ENCODE results near the gene VGF. TPM values are rescaled to one million over a fixed set of nuclear protein-coding genes. Genes with fewer than 3 reads are reported as not detected.
A peak's percentile ranks its signal among the peaks of the same experiment; 100 is the strongest.

Gene VGF
- total RNA-seq, 1 donor from 2014 or later, result 8.4 TPM

- TF ChIP-seq, protein P1, sequence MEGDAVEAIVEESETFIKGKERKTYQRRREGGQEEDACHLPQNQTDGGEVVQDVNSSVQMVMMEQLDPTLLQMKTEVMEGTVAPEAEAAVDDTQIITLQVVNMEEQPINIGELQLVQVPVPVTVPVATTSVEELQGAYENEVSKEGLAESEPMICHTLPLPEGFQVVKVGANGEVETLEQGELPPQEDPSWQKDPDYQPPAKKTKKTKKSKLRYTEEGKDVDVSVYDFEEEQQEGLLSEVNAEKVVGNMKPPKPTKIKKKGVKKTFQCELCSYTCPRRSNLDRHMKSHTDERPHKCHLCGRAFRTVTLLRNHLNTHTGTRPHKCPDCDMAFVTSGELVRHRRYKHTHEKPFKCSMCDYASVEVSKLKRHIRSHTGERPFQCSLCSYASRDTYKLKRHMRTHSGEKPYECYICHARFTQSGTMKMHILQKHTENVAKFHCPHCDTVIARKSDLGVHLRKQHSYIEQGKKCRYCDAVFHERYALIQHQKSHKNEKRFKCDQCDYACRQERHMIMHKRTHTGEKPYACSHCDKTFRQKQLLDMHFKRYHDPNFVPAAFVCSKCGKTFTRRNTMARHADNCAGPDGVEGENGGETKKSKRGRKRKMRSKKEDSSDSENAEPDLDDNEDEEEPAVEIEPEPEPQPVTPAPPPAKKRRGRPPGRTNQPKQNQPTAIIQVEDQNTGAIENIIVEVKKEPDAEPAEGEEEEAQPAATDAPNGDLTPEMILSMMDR (IDR thresholded peaks at IDR 0.05; ENCODE audit: partially characterized antibody, unreplicated experiment), result no peak
- Mint-ChIP-seq H3K27me3 (ENCODE audit: unreplicated experiment) (peaks cover 66% of the 10 kb centered on the region), H3K9me3 (ENCODE audit: unreplicated experiment) (peaks cover 13% of the 10 kb centered on the region), H3K27ac (ENCODE audit: unreplicated experiment) (no peak overlapping the region), H3K36me3 (ENCODE audit: unreplicated experiment) (peaks cover 6% of the 10 kb centered on the region), H3K4me3 (ENCODE audit: unreplicated experiment) (peak overlapping the region; percentile 73), H3K4me1 (ENCODE audit: low read depth, unreplicated experiment) (peaks cover 24% of the 10 kb centered on the region)
- no peak for DNase-seq
Observed at GRCh38 chr7:101172005-101172853, 6.9 kb upstream of the VGF start.

GRCh38 chr7:101171442-101171837, 6.1 kb upstream of the VGF start:
- H3K36me3 Mint-ChIP-seq (ENCODE audit: unreplicated experiment), result peaks cover 6% of the 10 kb centered on the region
- H3K4me1 Mint-ChIP-seq (ENCODE audit: low read depth, unreplicated experiment), result peaks cover 27% of the 10 kb centered on the region
- no peak for DNase-seq
- peak overlapping the region; percentile 71 for H3K4me3 Mint-ChIP-seq (ENCODE audit: unreplicated experiment)
- H3K9me3 Mint-ChIP-seq (ENCODE audit: unreplicated experiment), result peaks cover 13% of the 10 kb centered on the region
- no peak overlapping the region for H3K27ac Mint-ChIP-seq (ENCODE audit: unreplicated experiment)
- TF ChIP-seq, protein P1 (IDR thresholded peaks at IDR 0.05; ENCODE audit: partially characterized antibody, unreplicated experiment), result no peak
- H3K27me3 Mint-ChIP-seq (ENCODE audit: unreplicated experiment), result peaks cover 64% of the 10 kb centered on the region

DNA sequence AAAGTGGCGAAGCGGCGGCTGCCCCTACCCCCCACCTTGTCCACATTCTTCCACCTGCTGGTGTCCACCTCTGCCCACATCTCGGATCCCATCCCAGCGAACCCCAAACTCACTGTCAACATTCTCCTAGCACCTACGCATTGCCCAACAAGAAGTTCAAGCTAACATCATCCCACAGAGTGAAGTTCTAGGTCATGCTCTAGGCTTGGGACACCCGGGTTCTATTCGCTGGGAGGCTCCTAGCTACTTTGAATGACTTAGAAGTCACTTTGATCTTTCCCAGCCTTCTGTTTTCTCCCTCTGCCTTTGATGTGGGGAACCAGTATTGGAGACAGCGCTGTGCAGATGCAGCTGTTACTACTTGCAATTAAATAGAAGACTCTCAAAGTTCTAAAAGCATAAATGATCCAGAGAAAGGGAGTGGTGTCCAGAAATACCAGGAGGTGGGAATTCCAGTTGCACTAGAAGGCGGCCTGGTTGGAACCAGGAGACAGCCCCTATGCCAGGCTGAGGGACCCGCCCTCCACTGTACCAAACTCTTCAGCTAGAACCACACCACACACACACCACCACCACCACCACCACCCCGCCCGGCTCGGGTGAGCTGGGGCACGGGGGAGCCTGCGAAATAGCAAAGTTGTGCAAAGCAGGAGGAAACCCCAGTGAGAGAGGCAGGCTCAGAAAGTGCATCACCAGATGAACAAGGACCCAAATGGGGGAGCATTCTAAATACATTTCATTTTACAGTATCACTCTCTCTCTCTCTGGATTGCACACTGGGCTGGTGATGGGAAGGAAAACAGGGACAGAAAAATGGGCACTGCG, 5.5 kb upstream of the VGF start:
- H3K9me3 Mint-ChIP-seq (ENCODE audit: unreplicated experiment), result peaks cover 13% of the 10 kb centered on the region
- peak overlapping the region; percentile 71 for H3K4me3 Mint-ChIP-seq (ENCODE audit: unreplicated experiment)
- H3K27ac Mint-ChIP-seq (ENCODE audit: unreplicated experiment), result no peak overlapping the region
- H3K4me1 Mint-ChIP-seq (ENCODE audit: low read depth, unreplicated experiment), result peaks cover 31% of the 10 kb centered on the region
- peaks cover 64% of the 10 kb centered on the region for H3K27me3 Mint-ChIP-seq (ENCODE audit: unreplicated experiment)
- H3K36me3 Mint-ChIP-seq (ENCODE audit: unreplicated experiment), result peaks cover 6% of the 10 kb centered on the region
- TF ChIP-seq, protein P1 (IDR thresholded peaks at IDR 0.05; ENCODE audit: partially characterized antibody, unreplicated experiment), result no peak
- no peak for DNase-seq

DNA sequence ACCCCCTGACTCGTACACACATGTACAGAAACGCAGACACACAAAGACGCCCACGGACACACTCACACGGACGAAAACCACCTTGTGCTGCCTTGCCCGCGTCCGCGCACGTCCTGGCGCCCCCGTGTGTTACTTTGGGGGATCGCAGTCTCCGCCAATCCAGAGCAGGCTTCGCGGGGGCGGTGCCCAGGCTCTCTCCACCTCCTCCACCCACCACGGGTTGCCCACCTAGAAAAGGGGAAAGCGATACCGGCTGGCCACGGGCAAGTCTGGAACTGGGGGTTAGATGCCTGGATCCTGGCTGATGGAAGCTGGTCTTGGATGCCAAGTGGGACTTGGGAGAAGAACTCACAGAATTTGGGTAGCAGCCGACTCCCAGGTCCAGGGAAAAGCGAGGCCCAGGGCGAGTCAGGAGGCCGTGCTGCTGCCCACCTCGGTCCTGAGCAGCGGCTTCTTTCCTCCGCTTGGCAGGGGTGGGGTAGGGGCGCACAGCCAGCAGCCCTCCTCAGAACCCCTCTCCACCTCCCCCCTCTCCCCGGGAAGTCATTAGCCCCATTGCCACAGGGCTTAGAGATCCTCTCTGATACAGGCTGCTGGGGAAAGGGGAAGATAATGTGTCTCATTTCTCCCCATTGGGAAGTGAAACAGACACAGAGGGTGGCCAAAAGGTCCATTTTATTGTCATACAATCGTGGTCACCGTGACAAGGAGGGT, 4.6 kb upstream of the VGF start:
- TF ChIP-seq, protein P1 (IDR thresholded peaks at IDR 0.05; ENCODE audit: partially characterized antibody, unreplicated experiment), result peak; percentile 88
- H3K27ac Mint-ChIP-seq (ENCODE audit: unreplicated experiment), result peak overlapping the region; percentile 75
- peaks cover 15% of the 10 kb centered on the region for H3K9me3 Mint-ChIP-seq (ENCODE audit: unreplicated experiment)
- peaks cover 34% of the 10 kb centered on the region for H3K4me1 Mint-ChIP-seq (ENCODE audit: low read depth, unreplicated experiment)
- peaks cover 2% of the 10 kb centered on the region for H3K36me3 Mint-ChIP-seq (ENCODE audit: unreplicated experiment)
- H3K4me3 Mint-ChIP-seq (ENCODE audit: unreplicated experiment), result peak overlapping the region; percentile 55
- peak; percentile 91 for DNase-seq
- peaks cover 63% of the 10 kb centered on the region for H3K27me3 Mint-ChIP-seq (ENCODE audit: unreplicated experiment)
